NCI-H2029 (cell line): ENCODE data around the gene GORAB.

Source experiments
- DNase-seq: peaks from one replicate; lab custom pipeline; 2025; lab: John Stamatoyannopoulos, UW

Gene GORAB, protein sequence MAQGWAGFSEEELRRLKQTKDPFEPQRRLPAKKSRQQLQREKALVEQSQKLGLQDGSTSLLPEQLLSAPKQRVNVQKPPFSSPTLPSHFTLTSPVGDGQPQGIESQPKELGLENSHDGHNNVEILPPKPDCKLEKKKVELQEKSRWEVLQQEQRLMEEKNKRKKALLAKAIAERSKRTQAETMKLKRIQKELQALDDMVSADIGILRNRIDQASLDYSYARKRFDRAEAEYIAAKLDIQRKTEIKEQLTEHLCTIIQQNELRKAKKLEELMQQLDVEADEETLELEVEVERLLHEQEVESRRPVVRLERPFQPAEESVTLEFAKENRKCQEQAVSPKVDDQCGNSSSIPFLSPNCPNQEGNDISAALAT

DNA sequence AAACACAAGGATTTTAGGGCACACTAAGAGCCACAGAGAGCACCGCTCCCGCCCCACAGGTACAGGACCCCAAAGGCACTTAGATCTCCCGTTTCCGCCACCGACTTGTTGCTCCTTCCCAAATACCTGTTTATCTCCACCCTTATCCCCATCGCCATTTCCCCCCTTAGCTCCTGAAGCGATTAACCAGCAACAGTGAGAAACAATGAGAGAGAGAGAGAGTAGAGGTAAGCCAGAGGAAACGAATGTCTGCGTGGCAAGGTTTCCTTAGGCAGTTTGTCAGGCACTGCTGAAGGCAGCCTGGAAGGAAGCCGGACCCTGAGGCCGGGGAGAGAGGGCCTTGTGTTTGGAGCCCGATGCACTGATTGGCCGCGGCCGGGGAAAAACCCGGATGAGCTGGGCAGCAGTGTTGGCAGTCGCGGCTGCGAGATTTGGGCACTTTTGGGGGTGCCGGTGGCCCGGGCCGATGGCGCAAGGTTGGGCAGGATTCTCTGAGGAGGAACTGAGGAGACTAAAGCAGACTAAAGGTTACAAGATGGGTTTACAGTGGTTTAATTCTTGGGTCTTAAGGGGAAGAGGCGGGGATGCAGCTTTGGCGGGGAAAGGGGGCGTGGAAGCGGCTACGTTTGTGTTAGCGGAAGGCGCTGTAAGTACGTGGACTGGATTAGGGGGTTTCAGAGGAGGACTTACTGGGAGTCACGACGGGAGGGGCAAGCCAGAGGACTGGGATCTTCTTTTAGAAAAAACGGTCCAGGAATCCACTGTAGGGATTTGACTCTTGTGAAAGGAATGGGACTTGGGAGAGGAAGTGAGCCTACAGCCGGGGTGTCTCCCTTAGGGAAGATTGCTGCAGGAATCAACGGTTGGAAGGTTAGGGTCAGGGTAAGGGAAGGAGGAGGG lies at the start of gene GORAB:
Gene GORAB, plus strand, starts transcription at position 409 of the 900 bp plus-strand sequence. Its CDS starts 58 bp downstream, at position 467.
- peak; percentile 41 for DNase-seq

- DNase-seq: no peak
Measured at GRCh38 chr1:170483051-170483450, 48.9 kb upstream of the GORAB start.

- no peak for DNase-seq
Measured at GRCh38 chr1:170487503-170487902, 44.5 kb upstream of the GORAB start.

DNA sequence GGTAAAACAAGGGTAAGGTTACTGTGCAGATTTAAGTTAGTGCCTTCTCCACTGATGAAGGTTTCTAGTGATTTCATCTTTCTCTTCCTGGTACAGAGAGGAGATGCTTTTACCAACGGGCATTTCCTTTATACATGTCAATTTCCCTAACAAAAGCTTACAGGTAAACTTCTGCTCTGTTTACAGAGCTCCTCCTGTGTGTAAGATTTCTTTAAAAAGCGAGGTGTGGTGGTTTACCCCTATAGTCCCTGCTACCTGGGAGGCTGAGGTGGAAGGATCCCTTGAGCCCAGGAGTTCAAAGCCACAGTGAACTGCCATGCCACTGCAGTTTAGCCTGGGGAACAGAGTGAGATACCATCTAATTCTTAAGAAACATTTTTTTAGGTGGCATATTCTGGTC lies 40.7 kb upstream of the GORAB start:
- no peak for DNase-seq

DNA sequence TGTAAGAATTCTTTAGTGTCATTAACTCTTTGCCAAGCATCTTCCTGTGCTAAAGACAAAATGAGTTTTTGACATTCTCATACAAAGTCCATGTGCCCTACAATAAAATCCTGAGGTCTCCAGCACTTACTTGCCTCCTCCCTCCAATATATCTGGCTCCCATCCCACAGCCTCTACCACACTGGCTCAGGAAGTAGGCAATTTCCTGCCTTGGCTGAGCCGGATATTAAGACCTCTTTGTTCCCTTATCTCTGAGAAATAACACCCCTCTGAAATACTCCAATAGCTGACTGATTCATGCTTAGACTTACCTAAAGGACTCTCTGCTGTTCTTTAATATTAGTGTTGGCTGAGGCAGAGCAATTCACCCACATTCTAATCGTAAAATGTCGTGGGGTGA lies 37.6 kb upstream of the GORAB start:
- no peak for DNase-seq

DNA sequence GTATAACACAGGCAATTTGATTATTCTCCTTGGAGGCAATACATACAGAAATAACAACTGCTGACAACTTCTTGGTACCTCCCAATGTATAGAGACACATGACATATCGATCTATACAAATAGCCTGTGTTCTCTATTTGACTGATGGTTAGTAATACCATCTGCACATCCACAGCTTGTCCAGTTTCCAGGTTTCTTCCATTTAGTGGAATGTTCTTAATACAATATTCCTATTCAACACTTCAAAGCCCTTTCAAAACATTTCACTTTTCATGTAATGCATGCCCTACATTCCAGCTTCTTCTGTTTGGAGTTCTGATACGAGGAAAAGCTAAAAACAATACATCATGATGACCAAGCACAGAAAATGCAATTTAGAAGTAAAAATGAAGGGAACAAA lies 37.0 kb upstream of the GORAB start:
- DNase-seq: no peak

GRCh38 chr1:170498876-170499275 lies 33.1 kb upstream of the GORAB start:
- DNase-seq: no peak

DNA sequence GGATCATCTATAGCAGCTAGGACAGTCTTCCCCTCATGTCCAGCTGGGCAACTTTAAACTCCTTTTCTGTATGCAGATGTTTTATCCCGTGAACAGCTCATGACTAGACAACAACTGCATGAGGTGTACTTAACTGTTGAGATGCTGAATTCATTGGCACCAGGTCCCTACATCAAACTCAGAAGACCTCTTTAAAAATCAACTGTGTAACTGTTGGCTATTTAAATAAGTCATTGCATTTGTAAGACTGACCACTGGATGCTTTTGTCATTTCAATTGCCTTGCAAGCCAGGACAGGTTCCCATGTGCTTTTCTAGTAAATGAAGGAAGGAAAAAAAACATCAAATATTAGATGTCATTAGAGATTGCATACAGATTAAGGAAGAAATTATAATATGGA lies 28.3 kb upstream of the GORAB start:
- no peak for DNase-seq

DNA sequence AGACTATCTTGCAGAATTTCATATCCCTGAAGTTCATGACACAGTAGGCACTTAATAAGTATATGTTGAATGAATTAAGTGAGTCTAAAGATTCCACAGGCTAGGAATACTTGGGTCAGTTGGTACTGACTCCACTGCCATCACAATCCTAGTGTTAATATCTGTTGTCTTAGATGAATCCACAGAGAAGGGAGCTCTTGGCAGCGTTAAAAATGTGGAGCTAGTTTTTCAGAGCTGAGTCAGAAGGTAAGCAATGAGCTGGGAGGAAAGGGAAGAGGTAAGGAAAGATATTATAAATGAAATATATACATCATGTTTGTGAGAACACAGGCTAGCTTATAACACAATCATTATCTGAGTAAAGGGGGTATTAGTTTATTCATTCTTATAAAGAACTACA lies 21.8 kb upstream of the GORAB start:
- no peak for DNase-seq

GRCh38 chr1:170511038-170511437 lies 20.9 kb upstream of the GORAB start:
- DNase-seq: no peak

DNA sequence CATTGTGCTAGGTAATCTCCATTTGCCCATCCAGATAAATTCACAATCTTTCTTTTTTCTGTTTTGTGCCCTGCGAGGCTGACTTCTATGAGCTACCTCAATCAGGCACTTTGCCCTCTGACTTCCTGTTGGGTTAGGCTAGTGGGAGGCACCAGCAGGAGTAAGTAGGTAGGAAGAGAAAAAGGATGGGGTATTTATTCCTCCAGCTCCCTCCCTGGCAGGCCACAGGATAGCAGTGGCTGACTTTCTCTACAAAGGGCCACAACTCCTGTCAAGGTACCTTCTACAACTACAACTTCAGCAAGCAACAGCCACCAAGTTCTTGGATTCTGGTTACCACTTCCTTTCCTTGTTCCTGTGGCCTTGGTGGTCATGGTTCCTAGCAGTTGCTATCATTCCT lies 18.8 kb upstream of the GORAB start:
- DNase-seq: no peak

- no peak for DNase-seq
Measured at GRCh38 chr1:170518185-170518834, 13.7 kb upstream of the GORAB start.

DNA sequence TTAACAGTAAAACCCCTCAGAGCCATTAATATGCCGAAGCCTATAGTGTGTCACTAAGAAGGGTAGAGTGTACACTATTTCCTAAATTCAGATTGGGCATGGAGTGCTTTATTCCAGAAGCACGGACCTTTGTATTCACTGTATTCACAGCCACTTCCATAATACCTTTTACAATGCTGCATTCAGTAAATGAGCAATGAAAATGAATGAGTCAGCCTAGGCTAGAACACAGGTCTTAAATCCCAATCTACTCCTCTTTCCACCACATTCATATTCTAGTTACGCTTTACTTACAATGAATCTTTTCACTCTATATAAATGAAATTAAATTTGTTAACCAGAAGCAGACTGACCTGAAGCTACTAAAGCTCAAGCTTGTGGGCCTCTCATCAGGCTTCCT lies 13.0 kb upstream of the GORAB start:
- no peak for DNase-seq

GRCh38 chr1:170520601-170521000 lies 11.4 kb upstream of the GORAB start:
- DNase-seq: no peak

- no peak for DNase-seq
Measured at GRCh38 chr1:170521818-170522217, 10.1 kb upstream of the GORAB start.

GRCh38 chr1:170530972-170531757 lies 801 bp upstream of the GORAB start:
- DNase-seq: no peak

DNA sequence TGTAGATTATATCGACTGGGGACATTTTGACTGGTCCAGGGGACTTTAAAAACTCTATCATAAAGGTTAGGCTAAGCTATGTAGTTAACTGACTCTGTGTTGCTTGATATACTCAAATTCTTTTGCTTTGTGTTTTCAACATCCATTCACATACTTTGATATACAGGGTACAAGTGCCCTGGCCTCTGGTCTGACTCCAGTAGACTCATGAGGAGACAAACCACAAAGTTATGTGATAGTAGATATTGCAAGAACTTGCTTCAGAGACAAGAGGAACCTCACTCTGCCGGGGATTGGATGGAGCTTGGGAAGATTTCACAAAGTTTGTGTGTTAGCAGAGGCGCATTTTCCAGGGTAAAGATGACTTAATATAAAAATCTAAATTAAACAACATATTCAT lies 1.3 kb downstream of the GORAB start:
- no peak for DNase-seq

GRCh38 chr1:170534626-170535147 lies 2.7 kb downstream of the GORAB start:
- DNase-seq: no peak

DNA sequence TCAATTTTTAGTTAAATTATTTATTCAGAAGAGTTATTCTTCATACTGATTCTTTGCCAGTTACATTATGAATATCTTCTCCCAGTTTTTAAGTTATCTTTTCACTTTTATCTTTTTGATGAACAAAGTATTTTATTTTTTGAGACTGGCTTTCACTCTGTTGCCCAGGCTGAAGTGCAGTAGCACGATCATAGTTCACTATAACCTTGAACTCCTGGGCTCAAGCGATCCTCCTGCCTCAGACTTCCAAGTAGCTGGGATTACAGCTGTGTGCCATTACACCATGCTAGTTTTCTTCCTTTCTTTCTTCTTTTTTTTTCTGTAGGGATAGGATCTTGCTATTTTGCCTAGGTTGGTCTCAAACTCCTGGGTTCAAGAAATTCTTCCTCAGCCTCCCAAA lies 3.5 kb downstream of the GORAB start:
- DNase-seq: no peak

- no peak for DNase-seq
Measured at GRCh38 chr1:170536924-170537551, 5.1 kb downstream of the GORAB start.
